ENCODE data around the gene MYOZ3. TPM values are rescaled to one million over a fixed set of nuclear protein-coding genes. Genes with fewer than 3 reads are reported as not detected.

The MYOZ3 gene
- total RNA-seq, 1 donor from 2014 or later = 6.1 TPM

DNA sequence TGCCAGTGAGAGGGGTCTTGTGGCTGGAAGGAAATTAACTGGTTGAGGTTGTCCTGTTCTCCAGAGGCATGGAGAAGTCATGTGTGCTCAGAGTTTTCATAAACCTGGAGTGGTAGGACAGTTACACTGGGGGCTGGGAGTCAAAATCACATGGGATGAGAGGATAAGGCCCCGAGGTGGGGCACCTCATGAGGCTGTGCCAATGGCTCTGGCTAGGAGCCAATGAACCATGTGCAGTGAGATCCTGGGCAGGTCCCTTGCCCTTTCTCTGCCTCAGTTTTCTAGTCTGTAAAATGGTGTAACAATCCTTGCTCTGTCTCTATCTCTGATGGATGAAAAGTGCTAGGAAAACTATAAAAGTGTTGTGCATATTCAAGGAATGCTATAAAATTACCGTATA, 27.6 kb upstream of the MYOZ3 start:
- Mint-ChIP-seq H3K36me3 (no peaks in the 10 kb centered on the region), H3K4me1 (ENCODE audit: unreplicated experiment) (peaks cover 46% of the 10 kb centered on the region), H3K4me3 (no peak overlapping the region), H3K27me3 (no peaks in the 10 kb centered on the region), H3K27ac (no peak overlapping the region), H3K9me3 (no peaks in the 10 kb centered on the region)
- TF ChIP-seq, protein P1, sequence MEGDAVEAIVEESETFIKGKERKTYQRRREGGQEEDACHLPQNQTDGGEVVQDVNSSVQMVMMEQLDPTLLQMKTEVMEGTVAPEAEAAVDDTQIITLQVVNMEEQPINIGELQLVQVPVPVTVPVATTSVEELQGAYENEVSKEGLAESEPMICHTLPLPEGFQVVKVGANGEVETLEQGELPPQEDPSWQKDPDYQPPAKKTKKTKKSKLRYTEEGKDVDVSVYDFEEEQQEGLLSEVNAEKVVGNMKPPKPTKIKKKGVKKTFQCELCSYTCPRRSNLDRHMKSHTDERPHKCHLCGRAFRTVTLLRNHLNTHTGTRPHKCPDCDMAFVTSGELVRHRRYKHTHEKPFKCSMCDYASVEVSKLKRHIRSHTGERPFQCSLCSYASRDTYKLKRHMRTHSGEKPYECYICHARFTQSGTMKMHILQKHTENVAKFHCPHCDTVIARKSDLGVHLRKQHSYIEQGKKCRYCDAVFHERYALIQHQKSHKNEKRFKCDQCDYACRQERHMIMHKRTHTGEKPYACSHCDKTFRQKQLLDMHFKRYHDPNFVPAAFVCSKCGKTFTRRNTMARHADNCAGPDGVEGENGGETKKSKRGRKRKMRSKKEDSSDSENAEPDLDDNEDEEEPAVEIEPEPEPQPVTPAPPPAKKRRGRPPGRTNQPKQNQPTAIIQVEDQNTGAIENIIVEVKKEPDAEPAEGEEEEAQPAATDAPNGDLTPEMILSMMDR (conservative IDR thresholded peaks at IDR 0.05) = no peak
- DNase-seq (ENCODE audit: extremely low spot score, unreplicated experiment) = no peak

DNA sequence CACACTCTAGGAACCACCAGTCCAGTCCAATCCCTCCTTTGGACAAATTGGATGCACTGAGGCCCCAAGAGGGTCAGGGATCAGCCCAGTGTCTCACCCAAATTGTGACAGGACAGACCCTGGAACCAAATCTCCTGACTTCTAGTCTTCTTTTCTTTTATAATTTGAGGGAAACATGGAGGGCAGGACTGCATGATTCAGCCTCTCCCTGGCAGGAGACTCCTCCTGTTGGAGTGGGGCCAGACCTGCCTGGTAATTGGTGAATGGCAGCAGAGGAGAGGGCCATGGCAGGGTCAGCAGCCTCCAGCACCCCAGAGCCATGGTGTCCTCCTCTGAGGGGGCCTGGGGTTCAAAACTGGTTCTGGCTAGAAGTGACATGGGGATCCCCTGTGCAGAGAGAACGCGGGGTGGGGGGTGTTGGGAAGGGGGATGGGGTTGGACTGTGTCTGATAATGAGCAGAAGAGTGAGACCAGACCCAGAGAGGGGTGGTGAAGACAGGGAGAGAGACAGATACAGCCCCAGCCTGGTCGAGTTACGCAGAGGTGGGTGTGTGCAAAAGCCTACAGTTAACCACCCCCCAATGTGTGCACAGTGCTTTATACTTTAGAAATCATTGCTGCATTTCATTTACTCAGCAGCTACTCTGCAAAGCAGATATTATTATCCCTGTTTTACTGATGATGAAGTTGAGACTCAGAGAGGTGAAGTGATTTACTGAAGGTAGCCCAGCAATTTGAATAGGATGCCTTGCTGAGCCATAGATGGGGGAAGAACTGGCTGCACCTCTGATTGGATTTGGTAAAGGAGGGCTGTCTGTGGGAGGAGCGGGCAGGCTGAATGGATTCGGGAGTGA, 24.4 kb upstream of the MYOZ3 start:
- DNase-seq (ENCODE audit: extremely low spot score, unreplicated experiment) = no peak
- Mint-ChIP-seq H3K9me3 (no peaks in the 10 kb centered on the region), H3K36me3 (no peaks in the 10 kb centered on the region), H3K27ac (peak overlapping the region; percentile 83), H3K27me3 (no peaks in the 10 kb centered on the region), H3K4me1 (ENCODE audit: unreplicated experiment) (peaks cover 56% of the 10 kb centered on the region), H3K4me3 (peak overlapping the region; percentile 61)
- TF ChIP-seq, protein P1 (conservative IDR thresholded peaks at IDR 0.05) = no peak

DNA sequence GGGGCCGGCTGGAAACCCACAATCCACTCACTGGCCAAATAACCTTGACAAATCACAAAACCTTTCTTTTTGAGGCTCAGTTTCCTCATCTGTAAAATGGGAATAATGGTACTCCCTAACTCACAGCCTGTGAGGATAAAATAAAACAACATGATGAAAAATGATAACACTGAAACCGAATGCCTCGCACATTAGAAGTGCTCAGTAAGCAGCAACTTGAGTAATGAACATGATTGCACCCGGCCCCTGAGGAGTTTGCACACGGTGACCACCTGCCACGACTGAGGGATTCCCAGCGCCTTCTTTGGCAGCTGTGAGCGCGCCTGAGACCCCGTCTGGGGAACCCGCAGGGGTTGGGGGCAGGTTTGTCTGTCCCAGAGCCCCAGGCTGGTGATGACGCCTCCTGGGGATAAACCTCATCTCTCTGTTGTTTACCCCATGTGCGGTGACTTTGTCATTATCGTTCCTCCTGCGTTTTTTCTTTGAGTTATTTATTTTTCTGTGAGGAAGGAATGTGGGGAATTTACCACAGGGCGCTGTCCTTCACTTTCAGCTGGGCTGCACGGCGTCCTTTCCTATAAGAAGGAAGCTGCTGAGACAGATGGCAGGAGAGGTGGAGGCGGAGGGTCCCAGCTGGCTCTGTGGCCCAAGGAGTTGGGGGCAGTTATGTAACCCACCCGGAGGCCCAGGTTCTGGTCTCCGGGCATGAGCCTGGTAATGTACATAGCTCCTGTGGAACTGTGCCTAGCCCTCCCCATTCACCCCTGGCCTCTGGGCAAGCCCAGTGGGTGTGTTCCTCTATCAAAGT, 23.6 kb upstream of the MYOZ3 start:
- Mint-ChIP-seq H3K36me3 (no peaks in the 10 kb centered on the region), H3K27ac (peak overlapping the region; percentile 83), H3K4me3 (peak overlapping the region; percentile 66), H3K4me1 (ENCODE audit: unreplicated experiment) (peaks cover 61% of the 10 kb centered on the region), H3K27me3 (no peaks in the 10 kb centered on the region), H3K9me3 (no peaks in the 10 kb centered on the region)
- TF ChIP-seq, protein P1 (conservative IDR thresholded peaks at IDR 0.05) = no peak
- DNase-seq (ENCODE audit: extremely low spot score, unreplicated experiment) = no peak

DNA sequence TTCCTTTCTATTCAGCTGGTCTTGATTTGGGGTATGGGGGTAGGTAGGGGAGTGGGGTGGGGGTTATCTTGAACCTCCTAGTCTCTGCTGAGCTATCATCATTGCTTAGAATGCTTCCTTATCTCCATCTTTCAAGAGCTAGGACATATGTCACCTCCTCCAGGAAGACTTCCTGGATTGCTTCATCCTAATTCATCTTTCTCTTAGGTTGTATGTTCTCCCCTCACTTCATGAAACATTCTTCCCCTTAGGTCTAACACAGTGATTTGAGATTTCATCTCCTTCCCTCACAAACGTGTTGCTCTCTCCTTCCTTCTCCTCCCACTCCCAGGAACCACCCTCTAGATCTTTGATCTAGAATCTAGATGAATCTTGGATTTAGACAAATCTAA, 23.0 kb upstream of the MYOZ3 start:
- TF ChIP-seq, protein P1 (conservative IDR thresholded peaks at IDR 0.05) = no peak

DNA sequence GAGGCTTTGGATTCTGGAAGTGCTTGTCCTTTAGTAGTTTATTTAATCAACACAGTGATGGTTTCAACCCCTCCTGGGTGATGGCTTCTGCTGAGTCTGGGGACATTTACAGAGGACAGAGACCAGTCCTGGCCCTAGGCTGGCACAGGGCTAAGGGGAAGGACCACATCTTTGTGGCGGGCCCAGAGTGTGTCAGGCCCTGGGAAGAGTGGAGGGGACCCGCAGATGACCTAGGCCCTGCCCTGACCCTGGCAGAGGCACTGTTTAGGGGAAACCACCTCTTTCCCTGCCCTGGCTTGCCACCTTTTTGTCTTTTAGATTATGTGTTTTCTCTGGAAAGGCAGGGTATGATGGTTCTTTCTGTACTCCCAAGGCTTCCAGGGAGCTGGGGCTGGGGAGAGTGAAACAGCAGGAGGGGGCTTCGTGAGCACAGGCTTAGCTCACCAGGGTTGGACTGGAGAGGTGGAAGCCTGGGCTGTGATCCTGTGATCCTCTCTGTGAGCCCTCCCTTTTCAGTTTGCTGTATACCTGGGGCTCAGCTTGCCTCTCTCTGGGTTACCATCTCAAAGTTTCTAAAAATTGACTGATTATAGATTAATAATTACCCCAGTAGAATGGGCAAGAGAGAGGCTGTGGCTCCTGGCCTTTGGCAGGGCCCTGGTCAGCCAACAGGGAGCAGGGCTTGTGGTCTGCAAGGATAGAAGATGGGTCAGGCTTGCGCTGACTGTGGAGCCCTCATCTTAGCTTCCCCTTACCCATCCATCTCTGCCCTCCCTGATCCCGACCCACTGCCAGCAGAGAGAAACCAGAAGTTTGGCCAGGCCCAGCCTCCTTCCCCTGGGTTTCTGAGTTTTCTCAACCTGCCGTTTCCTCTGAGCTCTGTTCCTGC, 22.3 kb upstream of the MYOZ3 start:
- TF ChIP-seq, protein P1 (conservative IDR thresholded peaks at IDR 0.05) = no peak
- Mint-ChIP-seq H3K4me1 (ENCODE audit: unreplicated experiment) (peaks cover 70% of the 10 kb centered on the region), H3K4me3 (no peak overlapping the region), H3K9me3 (no peaks in the 10 kb centered on the region), H3K36me3 (no peaks in the 10 kb centered on the region), H3K27me3 (no peaks in the 10 kb centered on the region), H3K27ac (peak overlapping the region; percentile 8)
- DNase-seq (ENCODE audit: extremely low spot score, unreplicated experiment) = no peak

More for the DNA sequence above, 23.0 kb upstream of the MYOZ3 start:
- peak overlapping the region; percentile 83 for H3K27ac Mint-ChIP-seq
- DNase-seq (ENCODE audit: extremely low spot score, unreplicated experiment) = no peak
- peaks cover 67% of the 10 kb centered on the region for H3K4me1 Mint-ChIP-seq (ENCODE audit: unreplicated experiment)
- H3K9me3 Mint-ChIP-seq = no peaks in the 10 kb centered on the region
- H3K4me3 Mint-ChIP-seq = no peak overlapping the region
- no peaks in the 10 kb centered on the region for H3K36me3 Mint-ChIP-seq
- H3K27me3 Mint-ChIP-seq = no peaks in the 10 kb centered on the region

Measured in type B pancreatic cell (in vitro differentiated cells).